Amniotic epithelial cell (primary cell): ENCODE measurements around the gene IFNA7.
"Not testable (repeated sequence)": the region's sequence is repeated elsewhere in the genome, so short reads cannot be mapped to it uniquely, and the experiment has no call there.

ENCODE experiments used
- DNase-seq: peaks from one replicate; pipeline ENCODE4 v3.0.0-alpha.2; 2010; ENCODE audit warnings: low read depth

IFNA7 gene

GRCh38 chr9:21182810-21183736 lies 18.9 kb downstream of the IFNA7 start:
- DNase-seq = peak; percentile 10

- DNase-seq = no peak
Measured at GRCh38 chr9:21174671-21175070, 27.3 kb downstream of the IFNA7 start.

GRCh38 chr9:21172156-21172555 lies 29.8 kb downstream of the IFNA7 start:
- DNase-seq = no peak

- no peak for DNase-seq
Measured at GRCh38 chr9:21171351-21171750, 30.7 kb downstream of the IFNA7 start.

- DNase-seq = not testable (repeated sequence)
Measured at GRCh38 chr9:21166560-21166959, 35.4 kb downstream of the IFNA7 start, which contains the start of gene IFNA21. IFNA21 (minus strand) TSS chr9:21166660; CDS start chr9:21166612, 48 bp downstream.

GRCh38 chr9:21165516-21165915 lies 36.5 kb downstream of the IFNA7 start:
- DNase-seq = no peak

- peak; percentile 58 for DNase-seq
Measured at GRCh38 chr9:21160178-21160577, 41.8 kb downstream of the IFNA7 start.

- no peak for DNase-seq
Measured at GRCh38 chr9:21155501-21155900, 46.5 kb downstream of the IFNA7 start.

- DNase-seq = peak; percentile 12
Measured at GRCh38 chr9:21154018-21154608, 47.9 kb downstream of the IFNA7 start.

- peak; percentile 3 for DNase-seq
Measured at GRCh38 chr9:21153336-21154017, 48.5 kb downstream of the IFNA7 start.
